GM18508 (cell line): Measurements from ENCODE around the gene ST6GALNAC3.
"Not testable (repeated sequence)": the region's sequence is repeated elsewhere in the genome, so short reads cannot be mapped to it uniquely, and the experiment has no call there.

Experiments used
- ATAC-seq: cut with Tn5 transposase; IDR thresholded peaks from one replicate; pipeline ENCODE4 v1.9.1; 2021; ENCODE audit warnings: moderate number of reproducible peaks; ENCODE audit not compliant: insufficient read depth, unreplicated experiment

The ST6GALNAC3 gene

GRCh38 chr1:76652860-76653259 lies 578.3 kb downstream of the ST6GALNAC3 start:
- ATAC-seq: not testable (repeated sequence)

GRCh38 chr1:76657623-76658022 lies 583.1 kb downstream of the ST6GALNAC3 start:
- ATAC-seq: no peak

GRCh38 chr1:76659171-76659940 lies 584.8 kb downstream of the ST6GALNAC3 start:
- ATAC-seq: no peak

- no peak for ATAC-seq
These were observed 587.0 kb downstream of the ST6GALNAC3 start for GRCh38 chr1:76661531-76661930.

GRCh38 chr1:76666499-76666898 lies 592.0 kb downstream of the ST6GALNAC3 start:
- no peak for ATAC-seq

- ATAC-seq: peak; percentile 94
These were observed 593.5 kb downstream of the ST6GALNAC3 start for GRCh38 chr1:76668046-76668445.

GRCh38 chr1:76669131-76669530 lies 594.6 kb downstream of the ST6GALNAC3 start:
- no peak for ATAC-seq

- no peak for ATAC-seq
These were observed 595.2 kb downstream of the ST6GALNAC3 start for GRCh38 chr1:76669624-76670315.

GRCh38 chr1:76674689-76675210 lies 600.2 kb downstream of the ST6GALNAC3 start:
- ATAC-seq: no peak

GRCh38 chr1:76677416-76678405 lies 603.2 kb downstream of the ST6GALNAC3 start:
- peak; percentile 77 for ATAC-seq

- ATAC-seq: no peak
These were observed 605.1 kb downstream of the ST6GALNAC3 start for GRCh38 chr1:76679534-76680152.

- ATAC-seq: no peak
These were observed 606.1 kb downstream of the ST6GALNAC3 start for GRCh38 chr1:76680651-76681050.

- no peak for ATAC-seq
These were observed 607.6 kb downstream of the ST6GALNAC3 start for GRCh38 chr1:76682138-76682537.
